Gastroesophageal sphincter (tissue), 4 donors: ENCODE results near the gene REM2. TPM values are rescaled to one million over a fixed set of nuclear protein-coding genes. Genes with fewer than 3 reads are reported as not detected.
"Not testable (repeated sequence)": the region's sequence is repeated elsewhere in the genome, so short reads cannot be mapped to it uniquely, and the experiment has no call there.

Experiments
- ATAC-seq: fragments of 150-250 bp; one replicate; pipeline ENCODE4 v1.9.1; 2016; ENCODE audit warnings: mild to moderate bottlenecking, moderate library complexity
- H3K27ac ChIP-seq, 4 donors: fragments of 200-600 bp; sonication (generic) in 3 of 4; 1 replicate in 3 of 4; 2 replicates in 1 of 4; pipeline ENCODE4 v1.5.1; 2016 to 2019
- H3K27me3 ChIP-seq: fragments of 200-600 bp; sonication (generic); one replicate; pipeline ENCODE4 v1.5.1; 2019
- H3K36me3 ChIP-seq, 2 donors: fragments of 200-600 bp; sonication (generic); one replicate each; pipeline ENCODE4 v1.5.1; 2019; ENCODE audit warnings: control low read depth in 1 of 2
- H3K4me1 ChIP-seq, 3 donors: fragments of 200-600 bp; sonication (generic); 1 replicate in 2 of 3; 2 replicates in 1 of 3; pipeline ENCODE4 v1.5.1; 2016 to 2019; ENCODE audit warnings: control low read depth in 2 of 3
- H3K4me3 ChIP-seq, 2 donors: fragments of 200-600 bp; sonication (generic); one replicate each; pipeline ENCODE4 v1.5.1; 2019; ENCODE audit warnings: mild to moderate bottlenecking in 1 of 2, moderate library complexity in 1 of 2
- H3K9me3 ChIP-seq, 3 donors: fragments of 200-600 bp; sonication (generic); one replicate each; pipeline ENCODE4 v1.5.1; 2017 to 2019; ENCODE audit warnings: control low read depth in 2 of 3
- EP300 ChIP-seq: sonication (generic); formaldehyde crosslinking; IDR thresholded peaks from one replicate; pipeline ENCODE4 v1.6.1; 2017; ENCODE audit warnings: antibody characterized with exemption, mild to moderate bottlenecking
- POLR2A ChIP-seq, 2 donors: fragments of 450-650 bp; IDR thresholded peaks; one replicate each; pipeline ENCODE4 v1.6.1; 2017; ENCODE audit warnings: antibody characterized with exemption in 2 of 2, mild to moderate bottlenecking in 2 of 2, moderate library complexity in 1 of 2
- POLR2AphosphoS5 ChIP-seq: sonication (generic); formaldehyde crosslinking; IDR thresholded peaks from one replicate; pipeline ENCODE4 v1.6.1; 2017; ENCODE audit warnings: antibody characterized with exemption
- WGBS, 2 donors: methylation state at CpG; one replicate each; pipeline ENCODE4 v1.1.5; 2018; ENCODE audit warnings: low coverage in 1 of 2; 5-methylcytosine and 5-hydroxymethylcytosine counted together
- total RNA-seq, 4 donors: library from RNA; depleted of rRNA; stranded (reverse); fragments of >200 nt; gene quantifications; one replicate each; pipeline ENCODE4 v1.1.0, GENCODE V29; 2016
- TF ChIP-seq, protein P1 (sequence below), 4 experiments: fragments of 200-600 bp in 2 of 4; fragments of 450-650 bp in 2 of 4; sonication (generic) in 1 of 4; IDR thresholded peaks; one replicate each; pipeline ENCODE4 v1.5.1; 2017 to 2019; ENCODE audit warnings: antibody characterized with exemption in 4 of 4, mild to moderate bottlenecking in 2 of 4, moderate library complexity in 2 of 4

The REM2 gene
- total RNA-seq, 4 donors from 2014 or later: 0.20 to 0.93 (median 0.47) TPM

DNA sequence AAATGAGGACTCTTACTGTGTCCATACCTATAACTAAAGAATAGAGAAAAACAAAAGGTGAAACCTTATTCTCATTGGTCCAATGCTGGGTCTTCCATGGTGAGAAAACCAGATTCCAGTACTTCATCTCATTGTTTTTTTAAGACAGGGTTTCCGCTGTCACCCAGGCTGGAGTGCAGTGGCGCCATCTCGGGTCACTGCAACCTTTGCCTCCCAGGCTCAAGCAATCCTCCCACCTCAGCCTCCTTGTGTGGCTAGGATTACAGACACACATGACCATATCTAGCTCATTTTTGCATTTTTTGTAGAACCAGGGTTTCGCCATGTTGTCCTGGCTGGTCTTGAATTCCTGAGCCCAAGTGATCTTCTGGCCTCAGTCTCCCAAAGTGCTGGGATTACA lies 22.6 kb downstream of the REM2 start:
- peaks cover 0 to 21% (median 0%) of the 10 kb centered on the region in 3 donors for H3K4me1 ChIP-seq
- no peak overlapping the region for H3K4me3 ChIP-seq
- H3K27me3 ChIP-seq: no peaks in the 10 kb centered on the region
- WGBS, 2 donors: 92 to 100% methylated on average over 3 to 4 of the region's 4 CpGs
- no peak for ATAC-seq
- H3K27ac ChIP-seq: no peak overlapping the region
- H3K9me3 ChIP-seq: no peaks in the 10 kb centered on the region
- TF ChIP-seq, protein P1, sequence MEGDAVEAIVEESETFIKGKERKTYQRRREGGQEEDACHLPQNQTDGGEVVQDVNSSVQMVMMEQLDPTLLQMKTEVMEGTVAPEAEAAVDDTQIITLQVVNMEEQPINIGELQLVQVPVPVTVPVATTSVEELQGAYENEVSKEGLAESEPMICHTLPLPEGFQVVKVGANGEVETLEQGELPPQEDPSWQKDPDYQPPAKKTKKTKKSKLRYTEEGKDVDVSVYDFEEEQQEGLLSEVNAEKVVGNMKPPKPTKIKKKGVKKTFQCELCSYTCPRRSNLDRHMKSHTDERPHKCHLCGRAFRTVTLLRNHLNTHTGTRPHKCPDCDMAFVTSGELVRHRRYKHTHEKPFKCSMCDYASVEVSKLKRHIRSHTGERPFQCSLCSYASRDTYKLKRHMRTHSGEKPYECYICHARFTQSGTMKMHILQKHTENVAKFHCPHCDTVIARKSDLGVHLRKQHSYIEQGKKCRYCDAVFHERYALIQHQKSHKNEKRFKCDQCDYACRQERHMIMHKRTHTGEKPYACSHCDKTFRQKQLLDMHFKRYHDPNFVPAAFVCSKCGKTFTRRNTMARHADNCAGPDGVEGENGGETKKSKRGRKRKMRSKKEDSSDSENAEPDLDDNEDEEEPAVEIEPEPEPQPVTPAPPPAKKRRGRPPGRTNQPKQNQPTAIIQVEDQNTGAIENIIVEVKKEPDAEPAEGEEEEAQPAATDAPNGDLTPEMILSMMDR (IDR thresholded peaks at IDR 0.05): no peak
- peaks cover 15 to 96% of the 10 kb centered on the region in 2 donors for H3K36me3 ChIP-seq

GRCh38 chr14:22906073-22906472 lies 23.1 kb downstream of the REM2 start:
- H3K27ac ChIP-seq: no peak overlapping the region
- peaks cover 13 to 96% of the 10 kb centered on the region in 2 donors for H3K36me3 ChIP-seq
- H3K27me3 ChIP-seq: no peaks in the 10 kb centered on the region
- no peak for TF ChIP-seq POLR2A (IDR thresholded peaks at IDR 0.05)
- TF ChIP-seq, protein P1 (IDR thresholded peaks at IDR 0.05): no peak
- TF ChIP-seq POLR2AphosphoS5: no peak
- no peak for TF ChIP-seq EP300
- H3K4me1 ChIP-seq: peaks cover 0 to 25% (median 0%) of the 10 kb centered on the region in 3 donors
- no peaks in the 10 kb centered on the region for H3K9me3 ChIP-seq
- no peak overlapping the region for H3K4me3 ChIP-seq
- ATAC-seq: no peak
- whole genome bisulfite sequencing, 2 donors: 90 to 95% methylated on average over 12 to 17 of the region's 20 CpGs

GRCh38 chr14:22907429-22907828 lies 24.4 kb downstream of the REM2 start:
- Histone ChIP-seq H3K4me1 (peaks cover 0 to 39% (median 0%) of the 10 kb centered on the region in 3 donors), H3K27me3 (no peaks in the 10 kb centered on the region), H3K4me3 (no peak overlapping the region), H3K36me3 (peaks cover 10 to 91% of the 10 kb centered on the region in 2 donors), H3K27ac (no peak overlapping the region), H3K9me3 (no peaks in the 10 kb centered on the region)
- ATAC-seq: no peak
- TF ChIP-seq EP300 (no peak), POLR2A (IDR thresholded peaks at IDR 0.05) (no peak), POLR2AphosphoS5 (no peak)
- TF ChIP-seq, protein P1 (IDR thresholded peaks at IDR 0.05): no peak
- WGBS, 2 donors: 86% methylated on average over 3 of the region's 3 CpGs

DNA sequence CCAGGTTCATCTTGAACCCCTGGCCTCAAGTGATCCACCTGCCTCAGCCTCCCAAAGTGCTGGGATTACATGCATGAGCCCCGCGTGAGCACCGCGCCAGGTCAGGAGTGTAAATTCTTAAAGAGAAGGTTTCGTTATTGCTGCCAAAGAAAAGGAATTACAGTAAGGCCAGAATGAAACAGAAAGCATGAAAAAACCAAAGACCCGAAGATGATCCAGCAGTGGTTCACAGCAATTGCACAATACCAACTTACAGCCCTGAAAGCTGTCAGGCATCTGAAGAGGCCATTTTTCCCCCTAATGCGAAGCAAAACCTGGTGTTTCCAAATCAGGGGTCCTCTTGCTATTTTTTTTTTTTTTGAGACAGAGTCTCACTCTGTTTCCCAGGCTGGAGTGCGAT lies 25.6 kb downstream of the REM2 start:
- 79 to 80% methylated on average over 6 to 7 of the region's 8 CpGs for WGBS, 2 donors
- ATAC-seq: no peak
- peaks cover 10 to 79% of the 10 kb centered on the region in 2 donors for H3K36me3 ChIP-seq

DNA sequence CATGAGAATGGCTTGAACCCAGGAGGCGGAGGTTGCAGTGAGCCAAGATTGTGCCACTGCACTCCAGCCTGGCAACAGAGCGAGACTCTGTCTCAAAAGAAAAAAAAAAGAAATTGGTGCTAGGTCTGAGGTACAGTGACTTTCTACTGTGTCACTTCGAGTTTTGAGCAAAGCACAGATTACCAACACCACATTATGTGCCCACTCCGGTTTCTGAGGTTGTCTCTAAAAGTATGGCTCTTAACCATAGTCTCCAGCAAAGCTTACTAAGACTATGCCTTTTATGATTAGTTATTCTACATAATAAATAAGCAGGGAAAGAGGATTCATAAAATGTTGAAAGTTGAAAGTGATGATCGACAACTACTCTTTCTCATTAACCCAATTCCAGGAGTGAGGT lies 27.9 kb downstream of the REM2 start:
- ATAC-seq: no peak
- TF ChIP-seq POLR2AphosphoS5 (no peak), POLR2A (IDR thresholded peaks at IDR 0.05) (no peak), EP300 (no peak)
- TF ChIP-seq, protein P1 (IDR thresholded peaks at IDR 0.05): no peak

More for the DNA sequence above, 25.6 kb downstream of the REM2 start:
- Histone ChIP-seq H3K27me3 (no peaks in the 10 kb centered on the region), H3K4me3 (no peak overlapping the region), H3K4me1 (peaks cover 0 to 45% (median 0%) of the 10 kb centered on the region in 3 donors), H3K27ac (no peak overlapping the region), H3K9me3 (no peaks in the 10 kb centered on the region)
- TF ChIP-seq, protein P1 (IDR thresholded peaks at IDR 0.05): no peak
- TF ChIP-seq POLR2A (IDR thresholded peaks at IDR 0.05): no peak
- TF ChIP-seq POLR2AphosphoS5: no peak
- no peak for TF ChIP-seq EP300

GRCh38 chr14:22914836-22915235 lies 31.8 kb downstream of the REM2 start:
- ATAC-seq, H3K4me3 ChIP-seq, H3K9me3 ChIP-seq, H3K27ac ChIP-seq, H3K27me3 ChIP-seq: not testable (repeated sequence)
- H3K36me3 ChIP-seq: peaks cover 0 to 21% of the 10 kb centered on the region in 2 donors
- peaks cover 0 to 72% (median 17%) of the 10 kb centered on the region in 3 donors for H3K4me1 ChIP-seq
- 20 to 80% methylated on average over 1 to 2 of the region's 4 CpGs for WGBS, 2 donors

More for the DNA sequence above, 27.9 kb downstream of the REM2 start:
- Histone ChIP-seq H3K27me3 (no peaks in the 10 kb centered on the region), H3K27ac (no peak overlapping the region), H3K36me3 (peaks cover 3 to 57% of the 10 kb centered on the region in 2 donors), H3K9me3 (no peaks in the 10 kb centered on the region), H3K4me3 (no peak overlapping the region), H3K4me1 (peaks cover 0 to 62% (median 0%) of the 10 kb centered on the region in 3 donors)
- 81 to 86% methylated on average over 3 of the region's 5 CpGs for WGBS, 2 donors
